Heart left ventricle (tissue), 13 donors: Measurements from ENCODE around the gene CEP170B.

Experiments used
- CTCF ChIP-seq, 12 donors: fragments of 200-600 bp; sonication (generic) in 4 of 12; IDR thresholded peaks; one replicate each; pipeline versions ENCODE4 v1.5.0 to v1.8.0; 2018 to 2022; ENCODE audit warnings: antibody characterized with exemption in 12 of 12, mild to moderate bottlenecking in 5 of 12
- POLR2A ChIP-seq, 2 donors: fragments of 450-650 bp; IDR thresholded peaks; one replicate each; pipeline ENCODE4 v1.6.1; 2017; ENCODE audit warnings: antibody characterized with exemption in 2 of 2, mild to moderate bottlenecking in 2 of 2, moderate library complexity in 2 of 2
- donor health status: ischemic (EF 13 %, LVEDD 7.1; RV severe dilation, severe dysfunction).
- donor health status: DM: no; HTN: yes; CAD: no.
- donor health status: DM: no; HTN: no; CAD: no.
- donor health status: ischemic (EF 25% LVEDD 6.9; RV normal size, moderate dysfunction).
- donor health status: ischemic (EF 25% LVEDD 5.7; RV mildly dilated, moderate dysfunction).
- donor health status: ischemic (EF 35%, LVEDD 5.7; RV mildly dilated, moderate dysfunction).
- donor health status: nonischemic (EF 11% LVEDD 7.7; RV severe dilation, severe dysfunction).
- donor health status: DM: yes; HTN: yes; CAD: no.
- donor health status: PGD.
- donor health status: ischemic (EF 29% LVEDD 5.4; RV normal size, mild dysfunction).
- donor health status: nonischemic (EF 23%, LVEDD 6.1; RV moderate dilation, normal function).

DNA sequence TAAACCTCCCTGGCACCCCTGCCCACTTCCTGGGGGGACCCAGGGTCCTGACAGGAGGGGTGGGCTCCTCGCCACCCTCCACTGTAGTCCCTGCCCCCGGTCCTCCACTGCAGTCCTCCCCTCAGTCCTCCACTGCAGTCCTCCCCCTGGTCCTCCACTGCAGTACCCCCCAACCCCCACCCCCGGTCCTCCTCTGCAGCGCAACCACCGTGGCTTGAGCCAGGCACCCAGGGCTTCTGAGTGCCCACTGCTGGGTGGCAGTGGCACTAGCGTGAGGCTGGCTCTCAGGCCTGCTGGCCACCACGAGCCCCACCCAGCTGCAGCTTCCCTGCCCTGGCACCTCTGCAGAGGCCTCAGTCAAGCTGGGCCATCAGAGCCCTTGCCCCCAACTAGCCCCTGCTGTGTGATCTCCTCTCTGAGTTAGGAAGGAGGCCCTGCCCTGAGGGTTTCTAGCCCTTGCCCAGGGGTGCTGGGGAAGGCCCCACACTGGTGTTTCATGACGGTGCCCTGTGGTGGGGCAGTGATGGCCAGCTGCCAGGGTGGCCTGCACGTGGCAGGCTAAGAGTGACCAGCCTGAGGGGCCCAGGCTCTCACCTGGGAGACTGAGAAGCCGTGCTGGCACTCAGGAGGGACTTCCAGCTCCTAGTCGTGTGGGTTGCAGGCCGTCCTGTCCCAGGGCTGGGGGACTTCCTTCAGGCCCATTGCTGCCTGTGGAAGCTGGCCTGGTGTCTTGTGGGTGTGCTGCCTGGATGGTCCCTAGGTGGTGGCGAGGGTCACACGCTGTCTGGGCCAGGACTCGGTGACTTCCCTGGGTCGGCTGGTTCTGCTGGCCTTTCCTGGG, 9.7 kb downstream of the CEP170B start:
- TF ChIP-seq POLR2A (IDR thresholded peaks at IDR 0.05) = no peak
- TF ChIP-seq CTCF (IDR thresholded peaks at IDR 0.05) = no peak
